GM21381 (cell line): ENCODE measurements around the gene ANKRD55.
A peak's percentile ranks its signal among the peaks of the same experiment; 100 is the strongest.
"Not testable (repeated sequence)": the region's sequence is repeated elsewhere in the genome, so short reads cannot be mapped to it uniquely, and the experiment has no call there.

ENCODE experiments used
- ATAC-seq: cut with Tn5 transposase; IDR thresholded peaks from one replicate; pipeline ENCODE4 v1.9.1; 2021; ENCODE audit warnings: mild to moderate bottlenecking, moderate library complexity; ENCODE audit not compliant: unreplicated experiment

The ANKRD55 gene

GRCh38 chr5:56170557-56170956 is 62.6 kb downstream of the ANKRD55 start:
- ATAC-seq: no peak

DNA sequence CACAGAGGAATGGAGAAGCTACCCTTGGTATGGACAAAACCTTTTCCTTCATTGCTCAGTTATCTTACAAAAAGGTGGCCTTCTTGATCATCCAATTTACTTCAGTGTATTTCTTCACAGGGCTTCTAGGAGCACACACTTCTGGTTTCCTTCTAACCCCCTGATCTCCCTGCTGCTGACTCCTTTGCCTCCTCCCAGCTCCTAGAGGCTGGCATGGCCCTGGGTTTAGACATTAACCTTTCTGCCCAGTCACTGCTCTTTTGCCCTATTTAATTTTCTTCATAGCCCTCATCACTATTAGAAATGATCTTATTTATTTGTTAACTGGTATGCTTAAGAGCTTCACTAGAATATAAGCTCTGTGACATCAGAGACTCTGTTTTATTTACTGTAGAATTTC is 63.2 kb downstream of the ANKRD55 start:
- ATAC-seq: no peak

DNA sequence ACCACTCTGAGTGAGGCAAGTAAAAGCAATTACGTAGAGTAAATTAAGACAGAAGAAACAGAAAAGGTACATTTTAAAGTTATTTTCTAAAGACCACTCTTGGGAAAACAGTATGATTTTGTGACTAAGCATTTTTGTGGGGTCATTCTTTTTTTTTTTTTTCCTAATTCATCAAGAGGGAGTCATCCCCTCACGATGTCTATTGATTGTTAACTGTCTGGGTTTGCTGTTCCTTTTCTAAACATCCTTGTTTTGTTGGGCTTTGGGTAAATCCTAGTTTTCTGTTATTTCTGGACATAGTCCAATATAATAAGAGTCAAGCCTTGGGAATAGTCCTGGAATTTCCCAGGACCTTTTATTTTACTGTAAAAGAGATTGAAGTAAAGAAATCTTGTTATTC is 63.8 kb downstream of the ANKRD55 start:
- ATAC-seq: no peak

DNA sequence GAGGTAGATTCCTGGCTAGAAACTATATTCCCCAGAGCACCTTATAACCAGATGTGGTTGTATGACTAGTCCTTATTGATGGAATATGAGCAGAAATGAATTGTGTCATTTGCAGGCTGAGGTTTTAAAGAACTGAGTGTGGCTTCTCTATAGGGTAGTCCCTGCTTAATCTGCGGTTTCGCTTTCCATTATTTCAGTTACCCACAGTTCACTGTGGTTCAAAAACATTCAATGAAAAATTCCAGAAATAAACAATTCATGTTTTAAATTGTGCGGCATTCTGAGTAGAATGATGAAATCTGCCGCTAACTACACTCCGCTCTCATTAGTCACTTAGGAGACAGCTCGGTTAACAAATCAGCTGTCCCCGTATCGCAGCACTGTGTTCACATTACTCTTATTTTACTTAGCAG is 65.1 kb downstream of the ANKRD55 start:
- ATAC-seq: no peak

DNA sequence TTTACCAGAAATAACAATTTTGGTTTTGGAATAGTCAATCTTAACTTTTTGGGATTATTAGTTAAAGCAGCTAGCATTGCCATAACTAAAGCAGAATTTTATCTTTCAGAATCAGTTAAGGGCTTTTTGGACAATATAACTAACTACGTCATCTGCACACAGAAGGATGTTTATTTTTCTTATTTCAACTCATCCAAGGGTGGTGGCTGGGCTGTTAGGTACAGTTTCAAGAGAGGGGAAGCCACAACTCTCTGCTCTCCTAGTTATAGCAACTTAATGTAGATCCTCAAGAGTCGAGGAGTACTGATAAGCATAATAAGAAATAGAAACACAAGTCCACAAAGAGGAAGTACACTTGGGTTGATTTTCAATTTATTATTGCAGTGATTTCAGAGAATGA is 65.6 kb downstream of the ANKRD55 start:
- no peak for ATAC-seq

GRCh38 chr5:56166671-56167385 is 66.3 kb downstream of the ANKRD55 start:
- no peak for ATAC-seq

- ATAC-seq: no peak
Measured at GRCh38 chr5:56164376-56164775, 68.8 kb downstream of the ANKRD55 start.

GRCh38 chr5:56161927-56162326 is 71.2 kb downstream of the ANKRD55 start:
- no peak for ATAC-seq

DNA sequence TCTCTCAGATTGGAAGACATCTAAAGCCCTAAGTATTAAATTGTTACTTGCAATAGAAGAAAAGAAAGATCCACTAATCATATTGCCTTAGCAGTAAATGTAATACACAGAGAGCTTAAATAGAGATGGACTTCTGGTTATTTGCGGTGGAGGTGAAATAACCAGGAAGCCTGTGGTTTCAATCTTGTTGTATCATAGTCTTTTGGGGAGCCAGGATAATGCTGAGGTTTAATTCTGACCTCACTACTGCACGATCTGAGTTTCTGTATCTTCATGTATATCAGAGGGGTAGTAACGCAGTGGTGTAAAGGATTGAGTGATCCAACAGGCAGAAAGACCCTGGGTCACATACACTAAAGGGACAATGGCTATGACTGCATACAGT is 71.7 kb downstream of the ANKRD55 start:
- no peak for ATAC-seq

- ATAC-seq: no peak
Measured at GRCh38 chr5:56160723-56161438, 72.2 kb downstream of the ANKRD55 start.

DNA sequence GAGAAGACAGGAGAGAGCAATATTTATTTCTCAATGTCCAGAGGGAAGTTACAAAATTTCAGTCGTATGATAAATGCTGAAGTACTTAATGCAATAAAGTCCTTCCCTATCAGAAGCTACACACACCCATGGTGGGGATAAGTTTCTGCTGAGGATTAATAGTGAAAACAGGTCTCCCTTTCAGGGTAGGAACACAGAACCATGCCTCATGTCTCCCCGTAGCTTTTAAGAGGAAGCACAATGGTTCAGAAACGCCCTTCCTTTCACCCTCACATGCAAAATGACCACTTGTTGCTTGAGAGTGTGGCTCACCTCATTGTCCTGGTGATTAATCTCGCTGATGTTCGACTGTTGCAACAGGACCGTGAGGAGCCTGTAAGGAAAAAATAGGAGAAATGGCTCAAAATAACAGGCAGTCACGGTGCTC is 73.6 kb downstream of the ANKRD55 start:
- no peak for ATAC-seq

DNA sequence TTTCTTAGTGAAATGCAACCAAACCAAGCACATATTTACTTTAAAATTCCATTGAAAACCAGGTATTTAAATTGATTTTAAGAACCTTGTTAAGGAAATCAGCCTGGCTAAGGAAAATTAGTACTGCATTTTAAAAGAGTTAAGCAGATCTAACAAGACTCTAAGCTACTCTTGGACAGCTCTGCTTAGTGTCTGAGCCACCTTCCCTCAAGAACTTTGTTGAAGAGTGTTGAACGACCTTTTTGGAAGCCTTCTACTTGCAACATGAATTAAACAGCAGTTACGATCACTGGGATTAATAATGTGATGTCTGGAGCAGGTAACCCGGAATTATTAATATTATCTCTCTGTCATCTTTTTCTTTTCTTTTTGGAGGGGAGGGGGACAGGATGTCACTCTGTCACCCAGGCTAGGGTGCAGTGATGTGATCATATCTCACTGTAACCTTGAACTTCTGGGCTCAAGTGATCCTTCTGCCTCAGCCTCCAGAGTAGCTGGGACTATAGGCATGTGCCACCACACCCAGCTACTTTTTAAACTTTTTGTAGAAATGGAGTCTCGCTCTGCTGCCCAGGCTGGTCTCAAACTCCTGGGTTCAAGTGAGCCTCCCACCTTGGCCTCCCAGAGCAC is 74.7 kb downstream of the ANKRD55 start:
- ATAC-seq: no peak

DNA sequence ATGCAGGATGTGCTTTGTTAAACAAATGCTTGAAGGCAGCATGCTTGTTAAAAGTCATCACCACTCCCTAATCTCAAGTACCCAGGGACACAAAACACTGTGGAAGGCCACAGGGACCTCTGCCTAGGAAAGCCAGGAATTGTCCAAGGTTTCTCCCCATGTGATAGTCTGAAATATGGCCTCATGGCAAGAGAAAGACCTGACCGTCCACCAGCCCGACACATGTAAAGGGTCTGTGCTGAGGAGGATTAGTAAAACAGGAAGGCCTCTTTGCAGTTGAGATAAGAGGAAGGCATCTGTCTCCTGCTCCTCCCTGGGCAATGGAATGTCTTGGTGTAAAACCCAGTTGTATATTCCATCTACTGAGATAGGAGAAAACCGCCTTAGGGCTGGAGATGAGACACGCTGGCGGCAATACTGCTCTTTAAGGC is 75.9 kb downstream of the ANKRD55 start:
- not testable (repeated sequence) for ATAC-seq

GRCh38 chr5:56156585-56157190 is 76.4 kb downstream of the ANKRD55 start:
- ATAC-seq: peak; percentile 64

DNA sequence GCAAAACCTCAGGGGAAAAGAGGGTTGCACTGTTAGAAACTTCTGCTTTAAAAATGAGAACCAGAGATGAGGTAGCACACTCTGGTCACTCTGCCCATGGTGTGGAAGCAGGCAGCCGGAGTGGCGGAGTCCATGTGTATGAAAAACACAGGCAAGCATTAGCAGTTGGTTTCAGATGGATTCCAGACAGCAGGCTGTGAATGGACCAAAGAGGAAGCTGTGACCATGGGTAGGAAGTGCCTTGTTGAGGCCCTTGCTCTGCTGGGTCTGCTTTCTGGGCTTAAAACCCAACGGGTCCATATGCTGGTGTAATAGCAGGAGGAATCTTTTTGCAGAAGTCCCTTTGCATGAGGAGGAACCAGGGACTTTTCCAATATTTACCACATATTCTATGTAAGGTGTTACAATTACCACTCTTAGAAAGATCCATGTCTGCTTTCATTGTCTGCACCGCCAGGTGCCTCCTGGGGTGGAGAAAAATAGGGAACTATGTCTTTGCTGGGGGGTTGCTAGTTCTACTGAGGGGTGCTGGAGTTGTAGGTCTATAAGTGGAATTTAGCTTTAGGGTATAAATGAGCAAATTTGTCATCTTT is 77.0 kb downstream of the ANKRD55 start:
- ATAC-seq: peak; percentile 3

GRCh38 chr5:56154732-56155484 is 78.2 kb downstream of the ANKRD55 start:
- ATAC-seq: peak; percentile 27

DNA sequence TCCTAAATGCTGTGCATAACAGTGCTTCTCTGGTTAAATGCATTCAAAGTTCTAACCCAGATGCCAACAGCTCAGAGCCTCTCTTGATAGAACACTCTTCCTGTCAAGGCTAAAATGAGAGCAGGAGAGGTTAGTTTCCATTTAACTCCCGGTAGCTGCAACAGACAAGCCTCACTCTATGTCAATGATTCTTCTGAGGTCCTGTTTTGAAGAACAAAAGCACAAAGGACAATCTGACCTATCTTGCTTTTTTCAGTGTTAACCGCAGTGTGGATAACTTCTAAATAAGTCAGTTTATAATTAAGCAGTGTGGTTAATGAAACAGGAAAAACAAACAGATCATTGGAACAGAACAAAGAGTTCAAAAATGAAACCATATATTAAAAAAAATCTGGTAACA is 80.7 kb downstream of the ANKRD55 start:
- peak; percentile 37 for ATAC-seq

GRCh38 chr5:56150756-56151155 is 82.4 kb downstream of the ANKRD55 start:
- ATAC-seq: not testable (repeated sequence)

DNA sequence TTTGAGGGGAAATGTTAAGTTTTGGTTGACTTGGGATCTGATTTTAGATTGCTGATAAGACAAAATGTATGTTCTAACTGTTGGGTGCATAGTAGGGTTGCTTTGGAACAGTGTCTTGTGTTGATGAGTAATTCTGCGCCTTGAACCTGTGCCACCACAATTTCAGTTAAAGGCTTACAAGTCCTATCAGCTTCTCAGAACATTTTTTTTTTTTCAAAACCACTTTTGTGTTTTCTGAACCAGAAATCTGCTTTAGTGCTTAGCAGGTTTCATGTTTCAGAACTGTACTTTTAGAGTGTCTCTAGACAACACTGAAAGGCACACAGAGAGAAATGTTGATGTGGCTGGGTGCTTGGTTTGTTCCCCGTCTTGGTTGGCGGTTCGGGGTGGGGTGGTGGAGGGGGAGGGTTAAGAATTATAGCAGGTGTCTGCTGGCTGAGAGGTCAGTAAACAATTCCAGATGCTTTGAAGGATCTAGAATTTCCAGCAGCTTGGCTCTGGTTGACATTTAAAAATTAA is 84.6 kb downstream of the ANKRD55 start:
- peak; percentile 86 for ATAC-seq

GRCh38 chr5:56147659-56148230 is 85.4 kb downstream of the ANKRD55 start:
- ATAC-seq: no peak
